Loucy (cell line): ENCODE results near the gene SMG6.
"Not testable (repeated sequence)": the region's sequence is repeated elsewhere in the genome, so short reads cannot be mapped to it uniquely, and the experiment has no call there.

ENCODE experiments used
- H2AFZ ChIP-seq: fragments of 200-600 bp; sonication (generic); 2 replicates; pipeline ENCODE4 v1.6.0; 2016; ENCODE audit warnings: antibody characterized with exemption, mild to moderate bottlenecking, low read length, moderate library complexity
- H3F3A ChIP-seq: fragments of 200-600 bp; 2 replicates; pipeline ENCODE4 v1.6.0; 2016; ENCODE audit warnings: antibody characterized with exemption, low read depth, mild to moderate bottlenecking
- H3K27me3 ChIP-seq: fragments of 200-600 bp; sonication (generic); 2 replicates; pipeline ENCODE4 v1.6.1; 2014; ENCODE audit warnings: low read length, mild to moderate bottlenecking; ENCODE audit not compliant: insufficient read depth, poor library complexity, severe bottlenecking
- H3K36me3 ChIP-seq: fragments of 200-600 bp; sonication (generic); 2 replicates; pipeline ENCODE4 v1.6.1; 2016; ENCODE audit warnings: low read length; ENCODE audit not compliant: insufficient read depth
- H3K4me1 ChIP-seq: fragments of 200-600 bp; sonication (generic); 2 replicates; pipeline ENCODE4 v1.5.1; 2014; ENCODE audit warnings: low read length, mild to moderate bottlenecking; ENCODE audit not compliant: insufficient read depth, poor library complexity, severe bottlenecking
- H3K4me2 ChIP-seq: fragments of 200-600 bp; sonication (generic); 2 replicates; pipeline ENCODE4 v1.6.0; 2014; ENCODE audit warnings: antibody characterized with exemption, low read length, low read depth, mild to moderate bottlenecking; ENCODE audit not compliant: poor library complexity, severe bottlenecking
- H3K4me3 ChIP-seq: fragments of 200-600 bp; sonication (generic); 2 replicates; pipeline ENCODE4 v1.5.1; 2014; ENCODE audit warnings: low read length, mild to moderate bottlenecking, mixed read lengths; ENCODE audit not compliant: poor library complexity, severe bottlenecking
- H3K79me2 ChIP-seq: fragments of 200-600 bp; sonication (generic); 2 replicates; pipeline ENCODE4 v1.6.1; 2014; ENCODE audit warnings: low read length; ENCODE audit not compliant: insufficient read depth
- H3K9ac ChIP-seq: fragments of 200-600 bp; sonication (generic); 2 replicates; pipeline ENCODE4 v1.6.0; 2014; ENCODE audit warnings: mild to moderate bottlenecking, low read depth, low read length, moderate library complexity; ENCODE audit not compliant: poor library complexity, severe bottlenecking
- H3K9me2 ChIP-seq: fragments of 200-600 bp; sonication (generic); replicated peaks from 2 replicates; pipeline ENCODE4 v1.6.1; 2016; ENCODE audit warnings: low read depth, low read length, mixed read lengths
- H3K9me3 ChIP-seq: fragments of 200-600 bp; sonication (generic); 2 replicates; pipeline ENCODE4 v1.6.1; 2014; ENCODE audit warnings: mild to moderate bottlenecking, antibody characterized with exemption, low read length, low read depth; ENCODE audit not compliant: insufficient read depth
- H4K20me1 ChIP-seq: fragments of 200-600 bp; sonication (generic); 2 replicates; pipeline ENCODE4 v1.6.0; 2014; ENCODE audit warnings: antibody characterized with exemption, low read length, mild to moderate bottlenecking; ENCODE audit not compliant: insufficient read depth, poor library complexity, severe bottlenecking
- EZH2phosphoT487 ChIP-seq: fragments of 200-600 bp; IDR thresholded peaks from 2 replicates; pipeline ENCODE4 v1.6.1; 2018; ENCODE audit warnings: antibody characterized with exemption, mild to moderate bottlenecking, moderate library complexity, borderline replicate concordance
- TF ChIP-seq, protein P1 (sequence below): fragments of 200-600 bp; sonication (generic); conservative IDR thresholded peaks from 2 replicates; pipeline ENCODE4 v1.5.1; 2014; ENCODE audit warnings: mild to moderate bottlenecking, antibody characterized with exemption, low read length

The SMG6 gene

DNA sequence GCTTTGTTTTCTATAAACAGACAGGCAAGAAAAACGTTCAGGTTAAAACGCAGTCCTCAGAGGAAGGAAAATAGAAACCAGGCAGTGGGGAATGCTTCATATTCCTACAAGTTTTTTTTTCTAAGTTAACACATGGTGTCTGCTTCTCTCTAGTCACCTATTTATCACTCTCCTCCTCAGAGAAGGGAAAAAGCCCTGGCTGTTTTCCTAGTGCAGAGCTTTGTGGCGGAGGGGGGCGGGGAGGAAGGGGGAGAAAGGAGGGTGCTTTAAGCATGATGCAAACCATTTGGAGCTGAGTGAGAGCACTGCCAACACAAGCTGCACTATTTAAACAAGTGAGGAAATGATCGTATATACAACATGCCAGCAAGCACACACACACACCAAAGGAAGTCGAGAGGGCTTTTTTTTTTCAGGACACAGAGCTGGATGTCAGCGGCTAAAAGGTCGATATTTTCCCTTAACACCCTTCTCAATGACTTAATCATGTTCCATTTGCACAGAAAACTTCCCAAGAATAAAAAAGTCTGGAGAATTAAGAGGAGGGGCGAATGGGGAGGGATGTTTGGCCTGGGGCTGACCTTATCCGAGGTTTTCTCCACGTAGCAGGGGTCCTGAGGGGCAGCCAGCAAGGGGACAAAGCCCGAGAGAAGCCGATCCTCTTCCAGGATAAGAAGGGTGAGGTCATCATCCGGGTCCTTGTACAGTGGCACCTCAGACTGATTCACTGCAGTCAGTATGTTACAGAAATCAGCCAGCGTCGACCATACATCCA, 131.3 kb downstream of the SMG6 start:
- Histone ChIP-seq H3K9ac (no peak overlapping the region), H3K27me3 (no peaks in the 10 kb centered on the region), H4K20me1 (no peaks in the 10 kb centered on the region), H3K79me2 (no peaks in the 10 kb centered on the region), H3K4me3 (no peak overlapping the region), H2AFZ (no peak overlapping the region), H3K4me1 (peaks cover 13% of the 10 kb centered on the region), H3F3A (no peaks in the 10 kb centered on the region), H3K36me3 (peaks cover 78% of the 10 kb centered on the region; the same call in 1 of the 2 replicates), H3K9me3 (no peaks in the 10 kb centered on the region), H3K4me2 (no peak overlapping the region), H3K9me2 (no peaks in the 10 kb centered on the region)
- TF ChIP-seq, protein P1, sequence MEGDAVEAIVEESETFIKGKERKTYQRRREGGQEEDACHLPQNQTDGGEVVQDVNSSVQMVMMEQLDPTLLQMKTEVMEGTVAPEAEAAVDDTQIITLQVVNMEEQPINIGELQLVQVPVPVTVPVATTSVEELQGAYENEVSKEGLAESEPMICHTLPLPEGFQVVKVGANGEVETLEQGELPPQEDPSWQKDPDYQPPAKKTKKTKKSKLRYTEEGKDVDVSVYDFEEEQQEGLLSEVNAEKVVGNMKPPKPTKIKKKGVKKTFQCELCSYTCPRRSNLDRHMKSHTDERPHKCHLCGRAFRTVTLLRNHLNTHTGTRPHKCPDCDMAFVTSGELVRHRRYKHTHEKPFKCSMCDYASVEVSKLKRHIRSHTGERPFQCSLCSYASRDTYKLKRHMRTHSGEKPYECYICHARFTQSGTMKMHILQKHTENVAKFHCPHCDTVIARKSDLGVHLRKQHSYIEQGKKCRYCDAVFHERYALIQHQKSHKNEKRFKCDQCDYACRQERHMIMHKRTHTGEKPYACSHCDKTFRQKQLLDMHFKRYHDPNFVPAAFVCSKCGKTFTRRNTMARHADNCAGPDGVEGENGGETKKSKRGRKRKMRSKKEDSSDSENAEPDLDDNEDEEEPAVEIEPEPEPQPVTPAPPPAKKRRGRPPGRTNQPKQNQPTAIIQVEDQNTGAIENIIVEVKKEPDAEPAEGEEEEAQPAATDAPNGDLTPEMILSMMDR = no peak
- no peak for TF ChIP-seq EZH2phosphoT487

- H3F3A ChIP-seq = no peaks in the 10 kb centered on the region
Measured at GRCh38 chr17:2171702-2172076, 131.9 kb downstream of the SMG6 start.

GRCh38 chr17:2170023-2170422, 133.6 kb downstream of the SMG6 start:
- H3K4me1 ChIP-seq = no peaks in the 10 kb centered on the region
- H3K79me2 ChIP-seq = no peaks in the 10 kb centered on the region
- no peaks in the 10 kb centered on the region for H3K9me2 ChIP-seq
- no peaks in the 10 kb centered on the region for H3F3A ChIP-seq
- no peaks in the 10 kb centered on the region for H4K20me1 ChIP-seq
- peaks cover 79% of the 10 kb centered on the region; the same call in 1 of the 2 replicates for H3K36me3 ChIP-seq
- H3K4me3 ChIP-seq = no peak overlapping the region
- H3K27me3 ChIP-seq = no peaks in the 10 kb centered on the region
- no peak overlapping the region for H2AFZ ChIP-seq
- no peak for TF ChIP-seq EZH2phosphoT487
- TF ChIP-seq, protein P1 = peak; percentile 57
- no peak overlapping the region for H3K4me2 ChIP-seq
- H3K9me3 ChIP-seq = no peaks in the 10 kb centered on the region
- no peak overlapping the region for H3K9ac ChIP-seq

More at GRCh38 chr17:2171702-2172076, 131.9 kb downstream of the SMG6 start:
- Histone ChIP-seq H3K27me3 (no peaks in the 10 kb centered on the region), H2AFZ (no peak overlapping the region), H3K4me1 (peaks cover 7% of the 10 kb centered on the region), H3K79me2 (no peaks in the 10 kb centered on the region), H3K9me2 (no peaks in the 10 kb centered on the region), H3K4me2 (no peak overlapping the region), H4K20me1 (no peaks in the 10 kb centered on the region), H3K9me3 (no peaks in the 10 kb centered on the region), H3K4me3 (no peak overlapping the region), H3K9ac (no peak overlapping the region), H3K36me3 (peaks cover 78% of the 10 kb centered on the region; the same call in 1 of the 2 replicates)
- TF ChIP-seq, protein P1 = no peak
- TF ChIP-seq EZH2phosphoT487 = no peak

DNA sequence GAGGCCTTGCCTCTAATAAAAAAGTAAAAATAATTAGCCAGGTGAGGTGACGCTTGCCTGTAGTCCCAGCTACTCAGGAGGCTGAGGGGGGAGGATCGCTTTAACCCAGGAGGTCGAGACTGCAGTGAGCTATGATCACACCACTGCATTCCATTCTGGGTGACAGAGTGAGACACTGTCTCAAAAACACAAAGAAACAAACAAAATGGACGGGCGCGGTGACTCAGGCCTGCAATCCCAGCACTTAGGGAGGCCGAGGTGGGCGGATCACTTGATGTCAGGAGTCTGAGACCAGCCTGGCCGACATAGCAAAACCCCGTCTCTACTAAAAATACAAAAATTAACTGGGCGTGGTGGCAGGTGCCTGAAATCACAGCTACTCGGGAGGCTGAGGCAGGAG, 137.9 kb downstream of the SMG6 start:
- H3K4me2 ChIP-seq, H3K79me2 ChIP-seq, H2AFZ ChIP-seq, H3K4me1 ChIP-seq, H3K9me2 ChIP-seq, H3K9me3 ChIP-seq, H3F3A ChIP-seq, H3K9ac ChIP-seq, H4K20me1 ChIP-seq, H3K27me3 ChIP-seq, H3K4me3 ChIP-seq: not testable (repeated sequence)
- peaks cover 69% of the 10 kb centered on the region; the same call in 1 of the 2 replicates for H3K36me3 ChIP-seq
